ENCODE measurements around the gene CGRRF1. TPM values are rescaled to one million over a fixed set of nuclear protein-coding genes. Genes with fewer than 3 reads are reported as not detected.

CGRRF1 gene
- total RNA-seq, 1 donor from 2014 or later, result 18.7 TPM

DNA sequence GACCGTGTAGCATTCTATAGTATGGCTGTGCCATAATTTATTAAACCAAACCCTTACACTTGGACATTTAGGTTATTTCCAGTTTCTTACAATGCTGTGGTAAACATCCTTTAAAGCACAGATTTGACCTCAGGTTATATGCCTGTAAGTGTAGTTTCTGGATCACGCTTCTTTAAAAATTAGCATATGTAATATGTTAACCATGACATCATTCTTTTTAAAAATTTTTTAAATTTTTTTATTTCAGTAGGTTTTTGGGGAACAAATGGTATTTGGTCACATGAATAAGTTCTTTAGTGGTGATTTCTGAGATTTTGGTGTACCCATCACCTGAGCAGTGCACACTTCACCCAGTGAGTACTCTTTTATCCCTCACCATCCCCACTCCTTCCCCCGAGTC is 75.5 kb downstream of the CGRRF1 start:
- no peak overlapping the region for H3K27ac Mint-ChIP-seq (ENCODE audit: unreplicated experiment)
- H3K27me3 Mint-ChIP-seq (ENCODE audit: unreplicated experiment), result no peaks in the 10 kb centered on the region
- H3K9me3 Mint-ChIP-seq (ENCODE audit: unreplicated experiment), result no peaks in the 10 kb centered on the region
- H3K36me3 Mint-ChIP-seq (ENCODE audit: unreplicated experiment), result no peaks in the 10 kb centered on the region
- TF ChIP-seq, protein P1, sequence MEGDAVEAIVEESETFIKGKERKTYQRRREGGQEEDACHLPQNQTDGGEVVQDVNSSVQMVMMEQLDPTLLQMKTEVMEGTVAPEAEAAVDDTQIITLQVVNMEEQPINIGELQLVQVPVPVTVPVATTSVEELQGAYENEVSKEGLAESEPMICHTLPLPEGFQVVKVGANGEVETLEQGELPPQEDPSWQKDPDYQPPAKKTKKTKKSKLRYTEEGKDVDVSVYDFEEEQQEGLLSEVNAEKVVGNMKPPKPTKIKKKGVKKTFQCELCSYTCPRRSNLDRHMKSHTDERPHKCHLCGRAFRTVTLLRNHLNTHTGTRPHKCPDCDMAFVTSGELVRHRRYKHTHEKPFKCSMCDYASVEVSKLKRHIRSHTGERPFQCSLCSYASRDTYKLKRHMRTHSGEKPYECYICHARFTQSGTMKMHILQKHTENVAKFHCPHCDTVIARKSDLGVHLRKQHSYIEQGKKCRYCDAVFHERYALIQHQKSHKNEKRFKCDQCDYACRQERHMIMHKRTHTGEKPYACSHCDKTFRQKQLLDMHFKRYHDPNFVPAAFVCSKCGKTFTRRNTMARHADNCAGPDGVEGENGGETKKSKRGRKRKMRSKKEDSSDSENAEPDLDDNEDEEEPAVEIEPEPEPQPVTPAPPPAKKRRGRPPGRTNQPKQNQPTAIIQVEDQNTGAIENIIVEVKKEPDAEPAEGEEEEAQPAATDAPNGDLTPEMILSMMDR (IDR thresholded peaks at IDR 0.05; ENCODE audit: partially characterized antibody, unreplicated experiment), result no peak
- H3K4me1 Mint-ChIP-seq (ENCODE audit: low read depth, unreplicated experiment), result no peaks in the 10 kb centered on the region
- no peak for DNase-seq
- H3K4me3 Mint-ChIP-seq (ENCODE audit: unreplicated experiment), result no peak overlapping the region

Other genes starting within 250 kb of the CGRRF1 start
- gene CDKN3, start 112.9 kb upstream of the CGRRF1 start, total RNA-seq (ENCODE audit: unreplicated experiment), result 4.4 TPM
- 71.9 TPM for gene CNIH1, start 68.5 kb upstream of the CGRRF1 start, total RNA-seq (ENCODE audit: unreplicated experiment)
- 67.1 TPM for gene GMFB, start 20.9 kb upstream of the CGRRF1 start, total RNA-seq (ENCODE audit: unreplicated experiment)
- gene SAMD4A, start 57.2 kb downstream of the CGRRF1 start, total RNA-seq (ENCODE audit: unreplicated experiment), result 0.56 TPM